Gastroesophageal sphincter (tissue), 4 donors: ENCODE results near the gene SVOPL. TPM values are rescaled to one million over a fixed set of nuclear protein-coding genes. Genes with fewer than 3 reads are reported as not detected.

Experiments used
- ATAC-seq: fragments of 150-250 bp; one replicate; pipeline ENCODE4 v1.9.1; 2016; ENCODE audit warnings: mild to moderate bottlenecking, moderate library complexity
- H3K27ac ChIP-seq, 4 donors: fragments of 200-600 bp; sonication (generic) in 3 of 4; 1 replicate in 3 of 4; 2 replicates in 1 of 4; pipeline ENCODE4 v1.5.1; 2016 to 2019
- H3K27me3 ChIP-seq: fragments of 200-600 bp; sonication (generic); one replicate; pipeline ENCODE4 v1.5.1; 2019
- H3K36me3 ChIP-seq, 2 donors: fragments of 200-600 bp; sonication (generic); one replicate each; pipeline ENCODE4 v1.5.1; 2019; ENCODE audit warnings: control low read depth in 1 of 2
- H3K4me1 ChIP-seq, 3 donors: fragments of 200-600 bp; sonication (generic); 1 replicate in 2 of 3; 2 replicates in 1 of 3; pipeline ENCODE4 v1.5.1; 2016 to 2019; ENCODE audit warnings: control low read depth in 2 of 3
- H3K4me3 ChIP-seq, 2 donors: fragments of 200-600 bp; sonication (generic); one replicate each; pipeline ENCODE4 v1.5.1; 2019; ENCODE audit warnings: mild to moderate bottlenecking in 1 of 2, moderate library complexity in 1 of 2
- H3K9me3 ChIP-seq, 3 donors: fragments of 200-600 bp; sonication (generic); one replicate each; pipeline ENCODE4 v1.5.1; 2017 to 2019; ENCODE audit warnings: control low read depth in 2 of 3
- CTCF ChIP-seq, 4 experiments: fragments of 200-600 bp in 2 of 4; fragments of 450-650 bp in 2 of 4; sonication (generic) in 1 of 4; IDR thresholded peaks; one replicate each; pipeline ENCODE4 v1.5.1; 2017 to 2019; ENCODE audit warnings: antibody characterized with exemption in 4 of 4, mild to moderate bottlenecking in 2 of 4, moderate library complexity in 2 of 4
- EP300 ChIP-seq: sonication (generic); formaldehyde crosslinking; IDR thresholded peaks from one replicate; pipeline ENCODE4 v1.6.1; 2017; ENCODE audit warnings: antibody characterized with exemption, mild to moderate bottlenecking
- POLR2A ChIP-seq, 2 donors: fragments of 450-650 bp; IDR thresholded peaks; one replicate each; pipeline ENCODE4 v1.6.1; 2017; ENCODE audit warnings: antibody characterized with exemption in 2 of 2, mild to moderate bottlenecking in 2 of 2, moderate library complexity in 1 of 2
- POLR2AphosphoS5 ChIP-seq: sonication (generic); formaldehyde crosslinking; IDR thresholded peaks from one replicate; pipeline ENCODE4 v1.6.1; 2017; ENCODE audit warnings: antibody characterized with exemption
- WGBS, 2 donors: methylation state at CpG; one replicate each; pipeline ENCODE4 v1.1.5; 2018; ENCODE audit warnings: low coverage in 1 of 2; 5-methylcytosine and 5-hydroxymethylcytosine counted together
- total RNA-seq, 4 donors: library from RNA; depleted of rRNA; stranded (reverse); fragments of >200 nt; gene quantifications; one replicate each; pipeline ENCODE4 v1.1.0, GENCODE V29; 2016

SVOPL gene
- total RNA-seq, 4 donors from 2014 or later = 0.08 TPM; not detected in 3

- H3K4me1 ChIP-seq = no peaks in the 10 kb centered on the region
- no peaks in the 10 kb centered on the region for H3K9me3 ChIP-seq
- TF ChIP-seq EP300 = no peak
- no peak for TF ChIP-seq POLR2A (IDR thresholded peaks at IDR 0.05)
- no peak for TF ChIP-seq CTCF (IDR thresholded peaks at IDR 0.05)
- TF ChIP-seq POLR2AphosphoS5 = no peak
- H3K4me3 ChIP-seq = no peak overlapping the region
- H3K36me3 ChIP-seq = no peaks in the 10 kb centered on the region
- no peaks in the 10 kb centered on the region for H3K27me3 ChIP-seq
- no peak for ATAC-seq
- no peak overlapping the region for H3K27ac ChIP-seq
- 57 to 70% methylated on average over 1 to 2 of the region's 7 CpGs for WGBS, 2 donors
Measured at GRCh38 chr7:138645284-138645683, 55.9 kb downstream of the SVOPL start.

- no peaks in the 10 kb centered on the region for H3K9me3 ChIP-seq
- H3K4me3 ChIP-seq = no peak overlapping the region
- H3K4me1 ChIP-seq = no peaks in the 10 kb centered on the region
- 26 to 60% methylated on average over 7 to 8 of the region's 12 CpGs for WGBS, 2 donors
- ATAC-seq = no peak
- H3K27ac ChIP-seq = no peak overlapping the region
- no peak for TF ChIP-seq POLR2A (IDR thresholded peaks at IDR 0.05)
- TF ChIP-seq POLR2AphosphoS5 = no peak
- TF ChIP-seq EP300 = no peak
- TF ChIP-seq CTCF (IDR thresholded peaks at IDR 0.05) = no peak
- no peaks in the 10 kb centered on the region for H3K36me3 ChIP-seq
- peaks cover 6% of the 10 kb centered on the region for H3K27me3 ChIP-seq
Measured at GRCh38 chr7:138632826-138633602, 68.1 kb downstream of the SVOPL start.

DNA sequence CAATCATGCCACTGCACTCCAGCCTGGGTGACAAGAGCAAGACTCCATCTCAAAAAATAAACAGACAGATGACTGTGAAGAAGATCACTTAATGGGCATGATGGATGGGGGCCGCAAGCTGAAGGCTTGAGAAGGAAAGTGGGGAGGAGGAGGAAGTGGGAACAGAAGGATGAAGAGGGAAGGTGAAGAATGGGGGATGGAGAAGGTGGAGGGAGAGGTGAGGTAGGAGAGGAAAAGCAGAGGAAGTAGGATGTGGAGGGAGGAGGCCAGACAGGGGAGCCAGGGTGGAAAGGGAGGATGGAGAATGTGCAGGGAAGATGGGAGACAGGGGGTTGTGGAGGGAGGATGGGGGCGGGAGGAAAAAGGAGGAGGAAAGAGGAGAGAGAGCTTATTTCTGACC, 68.8 kb downstream of the SVOPL start:
- Histone ChIP-seq H3K27ac (no peak overlapping the region), H3K9me3 (no peaks in the 10 kb centered on the region), H3K27me3 (peaks cover 8% of the 10 kb centered on the region), H3K4me1 (no peaks in the 10 kb centered on the region), H3K4me3 (no peak overlapping the region), H3K36me3 (no peaks in the 10 kb centered on the region)
- ATAC-seq = no peak
- no peak for TF ChIP-seq CTCF (IDR thresholded peaks at IDR 0.05)
- TF ChIP-seq POLR2A (IDR thresholded peaks at IDR 0.05) = no peak
- no peak for TF ChIP-seq POLR2AphosphoS5
- TF ChIP-seq EP300 = no peak
- 80 to 94% methylated on average over 1 to 2 of the region's 2 CpGs for whole genome bisulfite sequencing, 2 donors

DNA sequence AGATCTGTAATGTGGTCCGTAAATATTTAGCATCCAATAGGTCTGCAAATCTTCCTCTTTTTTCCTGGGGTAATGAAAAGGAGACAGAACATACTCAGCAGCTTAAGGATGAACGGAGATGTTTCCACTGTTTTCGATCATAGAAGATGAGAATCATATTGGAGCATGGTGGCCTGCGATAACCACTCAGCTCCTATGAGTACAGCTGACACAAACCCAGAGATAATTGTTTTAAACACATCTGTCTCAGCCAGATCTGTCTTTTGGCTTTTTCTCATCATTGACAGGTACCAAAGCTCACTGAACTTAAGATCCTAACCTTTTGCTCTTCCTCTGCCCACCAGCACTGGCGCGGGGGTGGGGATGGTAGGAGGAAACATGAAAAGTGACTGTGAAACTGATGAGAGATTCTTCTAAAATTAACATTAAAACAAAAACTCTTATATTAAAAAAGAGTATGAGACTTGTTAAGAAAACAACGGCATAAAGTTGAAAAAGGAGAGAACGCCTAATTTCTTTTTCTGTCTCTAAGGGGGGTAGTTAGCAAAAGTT, 71.0 kb downstream of the SVOPL start:
- WGBS, 2 donors = 83 to 93% methylated on average over 4 to 7 of the region's 8 CpGs
- Histone ChIP-seq H3K9me3 (no peaks in the 10 kb centered on the region), H3K36me3 (no peaks in the 10 kb centered on the region), H3K27me3 (peaks cover 12% of the 10 kb centered on the region), H3K4me3 (no peak overlapping the region), H3K4me1 (no peaks in the 10 kb centered on the region), H3K27ac (no peak overlapping the region)
- ATAC-seq = no peak
- TF ChIP-seq EP300 (no peak), CTCF (IDR thresholded peaks at IDR 0.05) (no peak), POLR2A (IDR thresholded peaks at IDR 0.05) (no peak), POLR2AphosphoS5 (no peak)

DNA sequence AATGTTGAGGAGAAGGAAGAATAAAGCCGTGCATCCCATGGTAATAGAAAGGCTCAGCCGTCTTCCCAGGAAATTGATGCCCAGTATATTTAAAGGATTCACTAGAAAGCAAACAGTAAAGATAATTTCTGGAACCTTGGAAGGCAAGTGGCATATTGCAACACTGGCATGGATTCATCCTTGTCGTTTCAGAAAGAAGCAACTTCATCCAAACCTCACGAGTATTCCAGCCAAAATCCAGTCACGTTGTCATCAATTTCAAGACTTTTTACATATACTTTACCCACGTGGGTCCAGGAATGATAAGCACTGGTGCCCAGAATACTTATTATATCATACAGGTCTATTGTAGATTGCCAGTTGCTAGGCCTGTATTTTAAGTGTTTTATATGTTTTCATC, 73.8 kb downstream of the SVOPL start:
- Histone ChIP-seq H3K27me3 (peaks cover 12% of the 10 kb centered on the region), H3K27ac (no peak overlapping the region), H3K9me3 (no peaks in the 10 kb centered on the region), H3K4me3 (no peak overlapping the region), H3K36me3 (no peaks in the 10 kb centered on the region), H3K4me1 (no peaks in the 10 kb centered on the region)
- TF ChIP-seq POLR2AphosphoS5 (no peak), EP300 (no peak), POLR2A (IDR thresholded peaks at IDR 0.05) (no peak), CTCF (IDR thresholded peaks at IDR 0.05) (no peak)
- ATAC-seq = no peak
- 60 to 61% methylated on average over 5 to 6 of the region's 6 CpGs for WGBS, 2 donors
